SK-N-SH (cell line): ENCODE measurements around the gene MAN1A1. TPM values are rescaled to one million over a fixed set of nuclear protein-coding genes. Genes with fewer than 3 reads are reported as not detected.

Experiments used
- CTCF ChIA-PET: fragments of 300-600, 350-600 bp; formaldehyde crosslinking; extraction: SDS; loops from one replicate; lab custom pipeline; 2021; lab: Yijun Ruan, JAX
- POLR2A ChIA-PET: fragments of 350-600 bp; sonication (Branson Sonifier 250); formaldehyde crosslinking; extraction: SDS; loops from one replicate; lab custom pipeline; 2020; ENCODE audit warnings: antibody characterized with exemption, inconsistent platforms; lab: Yijun Ruan, JAX
- DNase-seq: peaks from one replicate; pipeline ENCODE4 v3.0.0; 2012
- H2AFZ ChIP-seq: fragments of 200-600 bp; sonication (generic); 2 replicates; pipeline ENCODE4 v1.8.1; 2016; ENCODE audit warnings: antibody characterized with exemption, mild to moderate bottlenecking, low read depth
- H3F3A ChIP-seq: fragments of 200-600 bp; sonication (generic); replicated peaks from 2 replicates; pipeline ENCODE3; 2016; ENCODE audit warnings: antibody characterized with exemption, mild to moderate bottlenecking; ENCODE audit not compliant: insufficient read depth
- H3K27ac ChIP-seq, 2 experiments: fragments of 200-500 bp in 1 of 2; fragments of 200-600 bp in 1 of 2; sonication (Bioruptor generic) in 1 of 2; sonication (generic), shearing (Covaris generic) in 1 of 2; 2 replicates each; pipeline versions ENCODE4 v1.5.1 to v1.6.1; 2014 to 2016; ENCODE audit warnings: low read depth in 2 of 2, inconsistent platforms in 1 of 2, low read length in 1 of 2, mild to moderate bottlenecking in 1 of 2, mixed read lengths in 1 of 2
- H3K27me3 ChIP-seq: fragments of 200-600 bp; sonication (generic), shearing (Covaris generic); 2 replicates; pipeline ENCODE4 v1.6.1; 2016; ENCODE audit warnings: mixed run types; ENCODE audit not compliant: insufficient read depth
- H3K36me3 ChIP-seq, 2 experiments: fragments of 200-500 bp in 1 of 2; fragments of 200-600 bp in 1 of 2; sonication (Bioruptor generic) in 1 of 2; sonication (generic) in 1 of 2; replicated peaks in 1 of 2; 2 replicates each; pipeline versions ENCODE3 to v1.5.1; 2014 to 2016; ENCODE audit warnings: low read length in 1 of 2, mild to moderate bottlenecking in 1 of 2; ENCODE audit not compliant: insufficient read depth in 2 of 2, control insufficient read depth in 1 of 2
- H3K4me1 ChIP-seq, 2 experiments: fragments of 200-500 bp in 1 of 2; fragments of 200-600 bp in 1 of 2; sonication (Bioruptor generic) in 1 of 2; sonication (generic), shearing (Covaris generic) in 1 of 2; 2 replicates each; pipeline versions ENCODE4 v1.5.1 to v1.6.1; 2014 to 2016; ENCODE audit warnings: low read depth in 1 of 2, low read length in 1 of 2, mixed run types in 1 of 2; ENCODE audit not compliant: insufficient read depth in 2 of 2, control insufficient read depth in 1 of 2
- H3K4me2 ChIP-seq: fragments of 200-600 bp; sonication (generic), shearing (Covaris generic); 2 replicates; pipeline ENCODE4 v1.6.1; 2017; ENCODE audit warnings: mixed run types
- H3K4me3 ChIP-seq, 2 experiments: fragments of 200-500 bp in 1 of 2; fragments of 200-600 bp in 1 of 2; sonication (Bioruptor generic) in 1 of 2; sonication (generic), shearing (Covaris generic) in 1 of 2; 2 replicates each; pipeline versions ENCODE4 v1.5.1 to v1.8.1; 2014 to 2016; ENCODE audit warnings: low read depth in 2 of 2, inconsistent platforms in 1 of 2, low read length in 1 of 2, mild to moderate bottlenecking in 1 of 2, mixed read lengths in 1 of 2, moderate library complexity in 1 of 2
- H3K79me2 ChIP-seq: fragments of 200-600 bp; sonication (generic); 2 replicates; pipeline ENCODE4 v1.8.1; 2017; ENCODE audit warnings: mild to moderate bottlenecking; ENCODE audit not compliant: insufficient read depth
- H3K9ac ChIP-seq: fragments of 200-600 bp; sonication (generic); 2 replicates; pipeline ENCODE4 v1.6.1; 2017; ENCODE audit warnings: mixed run types
- H3K9me2 ChIP-seq: fragments of 200-600 bp; sonication (generic); 2 replicates; pipeline ENCODE4 v1.6.1; 2017; ENCODE audit warnings: mixed run types
- H3K9me3 ChIP-seq: fragments of 200-600 bp; sonication (generic); 2 replicates; pipeline ENCODE4 v1.6.1; 2017; ENCODE audit warnings: mixed run types, mild to moderate bottlenecking, moderate library complexity
- H4K20me1 ChIP-seq: fragments of 200-600 bp; sonication (generic); 2 replicates; pipeline ENCODE4 v1.6.1; 2017; ENCODE audit warnings: mild to moderate bottlenecking, mixed run types; ENCODE audit not compliant: insufficient read depth
- CHD2 ChIP-seq: fragments of 150-350 bp; IDR thresholded peaks from 2 replicates; pipeline ENCODE4 v1.6.1; 2018; ENCODE audit warnings: low read length; ENCODE audit not compliant: partially characterized antibody
- ELF1 ChIP-seq: IDR thresholded peaks from 2 replicates; pipeline ENCODE4 v1.4.0; 2012
- EZH2phosphoT487 ChIP-seq: fragments of 200-600 bp; sonication (generic); IDR thresholded peaks from 2 replicates; pipeline ENCODE4 v1.6.1; 2017; ENCODE audit warnings: low read depth, mixed run types, mild to moderate bottlenecking, antibody characterized with exemption, moderate library complexity, borderline replicate concordance
- FOXJ3 ChIP-seq: sonication (generic); formaldehyde crosslinking; IDR thresholded peaks from 2 replicates; pipeline ENCODE4 v1.5.1; 2020; ENCODE audit warnings: mild to moderate bottlenecking, missing genetic modification reagents
- FOXM1 ChIP-seq: IDR thresholded peaks from 2 replicates; pipeline ENCODE4 v1.4.0; 2012; ENCODE audit warnings: low read depth, mild to moderate bottlenecking
- GABPA ChIP-seq: IDR thresholded peaks from 2 replicates; pipeline ENCODE4 v1.4.0; 2012; ENCODE audit warnings: low read depth, mild to moderate bottlenecking
- GATA2 ChIP-seq: sonication (generic); formaldehyde crosslinking; IDR thresholded peaks from 2 replicates; pipeline ENCODE4 v1.5.0; 2020; ENCODE audit warnings: mild to moderate bottlenecking, missing genetic modification reagents
- JUND ChIP-seq: IDR thresholded peaks from 2 replicates; pipeline ENCODE4 v1.4.0; 2012
- MEF2A ChIP-seq: IDR thresholded peaks from 2 replicates; pipeline ENCODE4 v1.4.0; 2012; ENCODE audit warnings: low read depth, borderline replicate concordance
- MXI1 ChIP-seq: IDR thresholded peaks from 2 replicates; pipeline ENCODE4 v1.6.1; 2012; ENCODE audit warnings: mild to moderate bottlenecking, low read depth, low read length, improper control_type of control experiment
- NRF1 ChIP-seq: IDR thresholded peaks from 2 replicates; pipeline ENCODE4 v1.6.1; 2012; ENCODE audit warnings: low read depth, mild to moderate bottlenecking, low read length
- POLR2AphosphoS5 ChIP-seq: IDR thresholded peaks from 2 replicates; pipeline ENCODE4 v1.6.1; 2012; ENCODE audit warnings: low read depth, low read length
- RAD21 ChIP-seq: IDR thresholded peaks from 2 replicates; pipeline ENCODE4 v1.6.1; 2012; ENCODE audit warnings: mild to moderate bottlenecking, low read length
- RCOR1 ChIP-seq: fragments of 150-350 bp; IDR thresholded peaks from 2 replicates; pipeline ENCODE4 v1.6.1; 2017; ENCODE audit warnings: antibody characterized with exemption, low read length
- RFX5 ChIP-seq: IDR thresholded peaks from 2 replicates; pipeline ENCODE4 v1.6.1; 2012; ENCODE audit warnings: mild to moderate bottlenecking, improper control_type of control experiment, low read length
- RXRA ChIP-seq: IDR thresholded peaks from 2 replicates; pipeline ENCODE4 v1.4.0; 2012; ENCODE audit warnings: low read depth, mild to moderate bottlenecking, borderline replicate concordance
- SMC3 ChIP-seq: IDR thresholded peaks from 2 replicates; pipeline ENCODE4 v1.6.1; 2012; ENCODE audit warnings: low read depth, low read length, improper control_type of control experiment
- TAF1 ChIP-seq: IDR thresholded peaks from 2 replicates; pipeline ENCODE4 v1.6.1; 2012; ENCODE audit warnings: low read depth, mild to moderate bottlenecking, low read length, moderate library complexity, borderline replicate concordance
- TCF12 ChIP-seq: IDR thresholded peaks from 2 replicates; pipeline ENCODE4 v1.4.0; 2012
- TEAD4 ChIP-seq: IDR thresholded peaks from 2 replicates; pipeline ENCODE4 v1.4.0; 2012; ENCODE audit warnings: mild to moderate bottlenecking, borderline replicate concordance; ENCODE audit not compliant: insufficient read depth
- YY1 ChIP-seq: IDR thresholded peaks from 2 replicates; pipeline ENCODE4 v1.4.0; 2012; ENCODE audit warnings: low read depth, mild to moderate bottlenecking
- WGBS: methylation state at CpG from one replicate; pipeline ENCODE4 v1.1.6; 2017; ENCODE audit warnings: low lambda C conversion rate; 5-methylcytosine and 5-hydroxymethylcytosine counted together
- polyA plus RNA-seq, 3 experiments: library from polyadenylated mRNA; depleted of rRNA; stranded (reverse); fragments of >200 nt; gene quantifications; 2 replicates each; pipeline ENCODE4 v1.2.3, GENCODE V29; 2012
- TF ChIP-seq, protein P1 (sequence below): IDR thresholded peaks from 2 replicates; pipeline ENCODE4 v1.4.0; 2012; ENCODE audit warnings: low read depth
- TF ChIP-seq, protein P2 (sequence below): IDR thresholded peaks from 2 replicates; pipeline ENCODE4 v1.4.0; 2012; ENCODE audit warnings: low read depth, borderline replicate concordance
- TF ChIP-seq, protein P3 (sequence below): fragments of 200-600 bp; sonication (generic); IDR thresholded peaks from 2 replicates; pipeline ENCODE4 v1.6.1; 2017; ENCODE audit warnings: antibody characterized with exemption, mild to moderate bottlenecking, moderate library complexity
- TF ChIP-seq, protein P4 (sequence below): IDR thresholded peaks from 2 replicates; pipeline ENCODE4; 2012

Gene MAN1A1
- polyA plus RNA-seq, 1 of the 3 experiments (the other 2 are of a cell fraction), result 28.0 TPM

DNA sequence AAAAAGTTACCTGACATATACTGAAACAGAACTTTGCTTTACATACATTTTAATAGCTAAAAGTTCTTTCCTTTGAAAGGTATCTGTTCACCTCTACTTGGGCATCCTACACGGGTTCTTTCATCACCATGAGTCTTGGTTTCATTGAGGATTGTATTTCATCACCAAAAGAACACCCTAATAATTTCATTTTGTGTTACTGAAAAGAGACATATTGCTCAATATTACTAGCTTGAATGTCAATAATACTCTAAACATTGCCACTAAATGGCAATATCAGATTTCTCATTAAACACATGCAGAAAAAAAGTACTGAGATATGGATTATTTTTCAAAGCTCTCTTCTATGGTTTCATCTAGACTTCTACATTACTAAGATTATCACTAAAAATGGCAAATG, 30.8 kb downstream of the MAN1A1 start:
- H3K4me3 ChIP-seq, result no peak overlapping the region
- no peaks in the 10 kb centered on the region for H3K79me2 ChIP-seq
- WGBS, result 91% methylated on average over 1 of the region's 1 CpG
- no peaks in the 10 kb centered on the region for H3F3A ChIP-seq
- no peak for TF ChIP-seq YY1
- TF ChIP-seq JUND, result no peak
- no peak for TF ChIP-seq GABPA
- no peak for TF ChIP-seq TAF1
- no peak for TF ChIP-seq NRF1
- no peak for TF ChIP-seq POLR2AphosphoS5
- TF ChIP-seq, protein P1, sequence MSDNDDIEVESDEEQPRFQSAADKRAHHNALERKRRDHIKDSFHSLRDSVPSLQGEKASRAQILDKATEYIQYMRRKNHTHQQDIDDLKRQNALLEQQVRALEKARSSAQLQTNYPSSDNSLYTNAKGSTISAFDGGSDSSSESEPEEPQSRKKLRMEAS, result no peak
- no peak for TF ChIP-seq FOXM1
- TF ChIP-seq RXRA, result no peak
- TF ChIP-seq, protein P2, sequence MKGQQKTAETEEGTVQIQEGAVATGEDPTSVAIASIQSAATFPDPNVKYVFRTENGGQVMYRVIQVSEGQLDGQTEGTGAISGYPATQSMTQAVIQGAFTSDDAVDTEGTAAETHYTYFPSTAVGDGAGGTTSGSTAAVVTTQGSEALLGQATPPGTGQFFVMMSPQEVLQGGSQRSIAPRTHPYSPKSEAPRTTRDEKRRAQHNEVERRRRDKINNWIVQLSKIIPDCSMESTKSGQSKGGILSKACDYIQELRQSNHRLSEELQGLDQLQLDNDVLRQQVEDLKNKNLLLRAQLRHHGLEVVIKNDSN, result no peak
- TF ChIP-seq, protein P3, sequence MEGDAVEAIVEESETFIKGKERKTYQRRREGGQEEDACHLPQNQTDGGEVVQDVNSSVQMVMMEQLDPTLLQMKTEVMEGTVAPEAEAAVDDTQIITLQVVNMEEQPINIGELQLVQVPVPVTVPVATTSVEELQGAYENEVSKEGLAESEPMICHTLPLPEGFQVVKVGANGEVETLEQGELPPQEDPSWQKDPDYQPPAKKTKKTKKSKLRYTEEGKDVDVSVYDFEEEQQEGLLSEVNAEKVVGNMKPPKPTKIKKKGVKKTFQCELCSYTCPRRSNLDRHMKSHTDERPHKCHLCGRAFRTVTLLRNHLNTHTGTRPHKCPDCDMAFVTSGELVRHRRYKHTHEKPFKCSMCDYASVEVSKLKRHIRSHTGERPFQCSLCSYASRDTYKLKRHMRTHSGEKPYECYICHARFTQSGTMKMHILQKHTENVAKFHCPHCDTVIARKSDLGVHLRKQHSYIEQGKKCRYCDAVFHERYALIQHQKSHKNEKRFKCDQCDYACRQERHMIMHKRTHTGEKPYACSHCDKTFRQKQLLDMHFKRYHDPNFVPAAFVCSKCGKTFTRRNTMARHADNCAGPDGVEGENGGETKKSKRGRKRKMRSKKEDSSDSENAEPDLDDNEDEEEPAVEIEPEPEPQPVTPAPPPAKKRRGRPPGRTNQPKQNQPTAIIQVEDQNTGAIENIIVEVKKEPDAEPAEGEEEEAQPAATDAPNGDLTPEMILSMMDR, result no peak
- H3K9ac ChIP-seq, result no peak overlapping the region
- H2AFZ ChIP-seq, result no peak overlapping the region
- H3K4me1 ChIP-seq, result peaks cover 0 to 2% of the 10 kb centered on the region in 2 experiments; a peak in 2 of 4 replicates
- H3K9me3 ChIP-seq, result no peaks in the 10 kb centered on the region
- H3K4me2 ChIP-seq, result no peak overlapping the region
- CTCF ChIA-PET, result interaction anchor here (1.1 kb wide), 1 partner anchor 103 kb away, joined by 4 read pairs; no protein-coding TSS in a partner anchor
- no peaks in the 10 kb centered on the region for H3K27me3 ChIP-seq
- no peaks in the 10 kb centered on the region for H3K9me2 ChIP-seq
- no peak overlapping the region for H3K27ac ChIP-seq
- POLR2A ChIA-PET, result no interaction called here
- peaks cover 6 to 14% of the 10 kb centered on the region in 2 experiments for H3K36me3 ChIP-seq
- no peaks in the 10 kb centered on the region; the same call in 1 of the 2 replicates for H4K20me1 ChIP-seq
- no peak for DNase-seq

DNA sequence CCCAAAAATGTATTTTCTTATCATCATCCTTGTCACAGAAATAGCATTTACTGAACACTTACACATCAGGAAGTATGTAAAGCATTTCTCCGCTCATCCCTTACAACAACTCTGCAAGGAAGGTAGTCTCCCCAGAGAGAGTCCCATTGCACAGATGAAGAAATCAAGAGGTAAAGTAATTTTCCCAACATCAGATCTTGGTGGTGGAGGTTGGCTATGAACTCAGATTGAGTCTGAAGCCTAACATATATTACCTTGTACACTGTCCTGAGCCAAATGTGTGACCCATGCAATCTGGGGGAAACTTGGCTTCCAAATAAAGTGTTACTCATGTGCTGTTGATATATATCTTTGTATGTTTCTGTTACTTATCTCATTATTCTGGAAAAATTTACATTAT, 31.4 kb downstream of the MAN1A1 start:
- no peaks in the 10 kb centered on the region; the same call in 1 of the 2 replicates for H4K20me1 ChIP-seq
- H3K4me2 ChIP-seq, result no peak overlapping the region
- peaks cover 6 to 10% of the 10 kb centered on the region in 2 experiments for H3K36me3 ChIP-seq
- DNase-seq, result no peak
- H3K27ac ChIP-seq, result no peak overlapping the region
- no peak overlapping the region for H2AFZ ChIP-seq
- WGBS, result 47% methylated on average over 1 of the region's 1 CpG
- H3K9me3 ChIP-seq, result no peaks in the 10 kb centered on the region
- POLR2A ChIA-PET, result no interaction called here
- no peaks in the 10 kb centered on the region for H3F3A ChIP-seq
- H3K4me1 ChIP-seq, result peaks cover 0 to under 1% of the 10 kb centered on the region in 2 experiments; a peak in 2 of 4 replicates
- no peaks in the 10 kb centered on the region for H3K27me3 ChIP-seq
- no peak overlapping the region for H3K4me3 ChIP-seq
- CTCF ChIA-PET, result interaction anchor here (1.1 kb wide), 1 partner anchor 102 kb away, joined by 4 read pairs; no protein-coding TSS in a partner anchor
- no peak overlapping the region for H3K9ac ChIP-seq
- H3K9me2 ChIP-seq, result no peaks in the 10 kb centered on the region
- TF ChIP-seq ELF1 (no peak), RXRA (no peak), RCOR1 (no peak), MXI1 (no peak), TAF1 (no peak), SMC3 (no peak), FOXJ3 (CRISPR knock-in tag) (no peak), TEAD4 (no peak), MEF2A (no peak), GATA2 (CRISPR knock-in tag) (no peak), EZH2phosphoT487 (no peak), RFX5 (no peak), CHD2 (no peak), RAD21 (no peak), NRF1 (no peak), TCF12 (no peak)
- TF ChIP-seq, protein P4, sequence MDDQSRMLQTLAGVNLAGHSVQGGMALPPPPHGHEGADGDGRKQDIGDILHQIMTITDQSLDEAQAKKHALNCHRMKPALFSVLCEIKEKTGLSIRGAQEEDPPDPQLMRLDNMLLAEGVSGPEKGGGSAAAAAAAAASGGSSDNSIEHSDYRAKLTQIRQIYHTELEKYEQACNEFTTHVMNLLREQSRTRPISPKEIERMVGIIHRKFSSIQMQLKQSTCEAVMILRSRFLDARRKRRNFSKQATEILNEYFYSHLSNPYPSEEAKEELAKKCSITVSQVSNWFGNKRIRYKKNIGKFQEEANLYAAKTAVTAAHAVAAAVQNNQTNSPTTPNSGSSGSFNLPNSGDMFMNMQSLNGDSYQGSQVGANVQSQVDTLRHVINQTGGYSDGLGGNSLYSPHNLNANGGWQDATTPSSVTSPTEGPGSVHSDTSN, result no peak
- TF ChIP-seq, protein P1, result no peak
- H3K79me2 ChIP-seq, result no peaks in the 10 kb centered on the region
